ENCODE data around the gene GLP1R.

Gene GLP1R

GRCh38 chr6:39049575-39050283, 1.1 kb downstream of the GLP1R start:
- Histone ChIP-seq H3K4me1 (ENCODE audit: control insufficient read depth, insufficient read depth, low read length) (no peaks in the 10 kb centered on the region), H3K27ac (ENCODE audit: low read depth, low read length) (no peak overlapping the region), H3K4me3 (ENCODE audit: low read length) (no peak overlapping the region), H3K27me3 (ENCODE audit: control insufficient read depth, insufficient read depth, low read length) (peaks cover 17% of the 10 kb centered on the region), H3K9ac (ENCODE audit: low read length) (no peak overlapping the region), H3K36me3 (ENCODE audit: control insufficient read depth, insufficient read depth, low read length) (no peaks in the 10 kb centered on the region)

- H3K27ac ChIP-seq (ENCODE audit: low read depth, low read length), result no peak overlapping the region
- H3K4me3 ChIP-seq (ENCODE audit: low read length), result no peak overlapping the region
- H3K36me3 ChIP-seq (ENCODE audit: control insufficient read depth, insufficient read depth, low read length), result no peaks in the 10 kb centered on the region
- H3K4me1 ChIP-seq (ENCODE audit: control insufficient read depth, insufficient read depth, low read length), result no peaks in the 10 kb centered on the region
- no peak overlapping the region for H3K9ac ChIP-seq (ENCODE audit: low read length)
- peaks cover 17% of the 10 kb centered on the region for H3K27me3 ChIP-seq (ENCODE audit: control insufficient read depth, insufficient read depth, low read length)
Observed at GRCh38 chr6:39050453-39051112, 2.0 kb downstream of the GLP1R start.

GRCh38 chr6:39051399-39052122, 3.0 kb downstream of the GLP1R start:
- H3K4me1 ChIP-seq (ENCODE audit: control insufficient read depth, insufficient read depth, low read length), result no peaks in the 10 kb centered on the region
- H3K4me3 ChIP-seq (ENCODE audit: low read length), result no peak overlapping the region
- no peak overlapping the region for H3K9ac ChIP-seq (ENCODE audit: low read length)
- H3K36me3 ChIP-seq (ENCODE audit: control insufficient read depth, insufficient read depth, low read length), result no peaks in the 10 kb centered on the region
- no peak overlapping the region for H3K27ac ChIP-seq (ENCODE audit: low read depth, low read length)
- peaks cover 17% of the 10 kb centered on the region for H3K27me3 ChIP-seq (ENCODE audit: control insufficient read depth, insufficient read depth, low read length)

DNA sequence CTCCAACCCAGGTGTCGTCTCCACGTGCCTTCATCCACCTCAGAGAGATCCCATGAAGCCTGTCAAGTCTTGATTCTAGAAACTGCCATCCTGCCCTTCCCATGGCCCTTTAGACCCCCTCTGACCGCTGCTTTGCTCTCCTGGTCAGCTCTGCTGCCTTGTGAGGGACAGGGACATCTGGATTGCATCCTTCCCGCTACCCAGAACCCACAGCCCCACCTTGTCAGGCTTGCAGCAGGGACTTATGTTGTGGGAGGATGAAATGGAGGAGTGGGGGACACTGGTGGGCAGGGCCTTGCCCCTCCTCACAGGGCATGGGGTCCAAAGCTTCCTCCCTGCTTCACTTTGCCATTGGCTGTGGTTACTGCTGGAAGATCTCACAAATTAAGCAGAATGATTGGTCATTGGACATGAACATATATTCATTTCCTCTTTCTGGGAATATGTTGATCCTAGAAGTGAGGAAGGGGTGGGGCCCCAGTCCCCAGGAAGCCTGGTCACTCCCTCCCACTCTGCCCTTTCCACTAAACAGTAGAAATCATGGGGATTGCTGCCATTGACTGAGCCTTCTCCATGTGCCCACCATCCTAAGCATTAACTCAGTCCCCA, 4.5 kb downstream of the GLP1R start:
- Histone ChIP-seq H3K36me3 (ENCODE audit: control insufficient read depth, insufficient read depth, low read length) (no peaks in the 10 kb centered on the region), H3K27ac (ENCODE audit: low read depth, low read length) (no peak overlapping the region)

GRCh38 chr6:39053854-39054576, 5.4 kb downstream of the GLP1R start:
- Histone ChIP-seq H3K9ac (ENCODE audit: low read length) (no peak overlapping the region), H3K27ac (ENCODE audit: low read depth, low read length) (no peak overlapping the region), H3K4me1 (ENCODE audit: control insufficient read depth, insufficient read depth, low read length) (no peaks in the 10 kb centered on the region), H3K4me3 (ENCODE audit: low read length) (no peak overlapping the region), H3K27me3 (ENCODE audit: control insufficient read depth, insufficient read depth, low read length) (peaks cover 8% of the 10 kb centered on the region), H3K36me3 (ENCODE audit: control insufficient read depth, insufficient read depth, low read length) (no peaks in the 10 kb centered on the region)

More for the DNA sequence above, 4.5 kb downstream of the GLP1R start:
- Histone ChIP-seq H3K4me1 (ENCODE audit: control insufficient read depth, insufficient read depth, low read length) (no peaks in the 10 kb centered on the region), H3K4me3 (ENCODE audit: low read length) (no peak overlapping the region), H3K27me3 (ENCODE audit: control insufficient read depth, insufficient read depth, low read length) (peaks cover 13% of the 10 kb centered on the region), H3K9ac (ENCODE audit: low read length) (no peak overlapping the region)

DNA sequence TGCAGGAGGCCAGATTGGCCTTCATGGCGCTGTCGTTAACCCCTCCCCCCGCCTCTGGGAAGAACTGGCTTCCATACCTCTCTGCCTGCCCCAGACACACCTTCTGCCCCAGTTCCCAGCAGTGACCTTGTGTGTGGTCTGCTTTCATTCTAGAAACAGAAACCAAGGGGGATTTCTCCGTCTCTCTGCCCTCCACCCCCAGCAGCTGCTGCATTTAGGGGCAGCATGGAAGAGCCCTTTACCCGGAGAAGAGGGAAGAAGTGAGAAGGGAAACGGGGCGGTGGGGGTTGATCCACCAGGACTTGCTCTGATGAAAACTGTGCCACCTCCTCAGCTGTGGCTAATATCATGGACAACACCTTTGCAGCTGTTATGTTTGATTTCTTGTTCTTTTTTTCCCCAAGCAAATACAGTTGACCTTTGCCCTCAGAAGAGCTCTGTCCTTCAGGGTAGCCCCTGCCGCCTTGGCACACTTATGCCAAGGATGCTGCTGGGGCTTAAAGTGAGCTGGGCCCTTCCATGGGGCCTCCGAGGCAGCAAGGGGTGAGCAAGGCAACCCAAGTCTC, 6.1 kb downstream of the GLP1R start:
- Histone ChIP-seq H3K9ac (ENCODE audit: low read length) (no peak overlapping the region), H3K27ac (ENCODE audit: low read depth, low read length) (no peak overlapping the region), H3K36me3 (ENCODE audit: control insufficient read depth, insufficient read depth, low read length) (no peaks in the 10 kb centered on the region), H3K4me1 (ENCODE audit: control insufficient read depth, insufficient read depth, low read length) (no peaks in the 10 kb centered on the region), H3K27me3 (ENCODE audit: control insufficient read depth, insufficient read depth, low read length) (peaks cover 3% of the 10 kb centered on the region), H3K4me3 (ENCODE audit: low read length) (no peak overlapping the region)

- Histone ChIP-seq H3K27ac (ENCODE audit: low read depth, low read length) (no peak overlapping the region), H3K27me3 (ENCODE audit: control insufficient read depth, insufficient read depth, low read length) (no peaks in the 10 kb centered on the region), H3K9ac (ENCODE audit: low read length) (no peak overlapping the region), H3K4me3 (ENCODE audit: low read length) (no peak overlapping the region), H3K36me3 (ENCODE audit: control insufficient read depth, insufficient read depth, low read length) (no peaks in the 10 kb centered on the region), H3K4me1 (ENCODE audit: control insufficient read depth, insufficient read depth, low read length) (no peaks in the 10 kb centered on the region)
Observed at GRCh38 chr6:39055661-39056060, 7.1 kb downstream of the GLP1R start.

DNA sequence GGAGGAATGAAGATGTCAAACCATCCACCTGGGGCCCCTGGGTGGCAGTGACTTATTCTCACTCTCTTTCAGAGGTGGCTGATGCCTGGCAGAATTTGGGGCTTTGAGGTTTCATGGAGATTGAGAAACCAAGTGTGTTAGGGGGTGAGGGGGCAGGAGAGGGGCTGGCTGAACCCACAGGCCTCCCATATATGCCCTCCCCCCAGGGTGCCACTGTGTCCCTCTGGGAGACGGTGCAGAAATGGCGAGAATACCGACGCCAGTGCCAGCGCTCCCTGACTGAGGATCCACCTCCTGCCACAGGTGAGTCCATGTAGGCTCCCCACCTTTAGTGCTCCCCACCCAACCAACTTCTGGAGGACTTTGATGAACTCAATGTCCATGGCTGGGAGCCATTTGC, 7.6 kb downstream of the GLP1R start:
- Histone ChIP-seq H3K27ac (ENCODE audit: low read depth, low read length) (no peak overlapping the region), H3K36me3 (ENCODE audit: control insufficient read depth, insufficient read depth, low read length) (no peaks in the 10 kb centered on the region), H3K27me3 (ENCODE audit: control insufficient read depth, insufficient read depth, low read length) (no peaks in the 10 kb centered on the region), H3K9ac (ENCODE audit: low read length) (no peak overlapping the region), H3K4me1 (ENCODE audit: control insufficient read depth, insufficient read depth, low read length) (no peaks in the 10 kb centered on the region), H3K4me3 (ENCODE audit: low read length) (no peak overlapping the region)

DNA sequence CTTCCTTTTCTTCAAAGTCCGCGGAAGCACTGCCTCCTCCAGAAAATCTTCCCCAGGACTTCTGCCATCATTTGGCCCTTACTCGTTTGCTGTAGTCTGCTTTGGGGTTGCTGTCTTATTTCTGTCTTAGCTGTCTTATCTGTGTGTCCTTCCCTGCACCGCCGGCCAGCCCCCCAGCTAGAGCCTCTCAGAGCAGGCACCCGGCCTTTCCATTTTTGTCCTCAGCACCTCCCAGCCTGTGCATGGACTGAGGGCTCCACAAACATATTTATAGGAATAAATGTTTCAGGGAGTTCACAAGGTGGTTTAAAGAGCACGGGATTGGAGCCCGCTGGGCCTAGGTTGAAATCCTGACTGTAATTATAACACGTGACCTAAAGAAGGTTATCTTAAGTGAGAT, 8.1 kb downstream of the GLP1R start:
- H3K36me3 ChIP-seq (ENCODE audit: control insufficient read depth, insufficient read depth, low read length), result no peaks in the 10 kb centered on the region
- no peaks in the 10 kb centered on the region for H3K4me1 ChIP-seq (ENCODE audit: control insufficient read depth, insufficient read depth, low read length)
- H3K27me3 ChIP-seq (ENCODE audit: control insufficient read depth, insufficient read depth, low read length), result no peaks in the 10 kb centered on the region
- H3K27ac ChIP-seq (ENCODE audit: low read depth, low read length), result no peak overlapping the region
- H3K9ac ChIP-seq (ENCODE audit: low read length), result no peak overlapping the region
- no peak overlapping the region for H3K4me3 ChIP-seq (ENCODE audit: low read length)

DNA sequence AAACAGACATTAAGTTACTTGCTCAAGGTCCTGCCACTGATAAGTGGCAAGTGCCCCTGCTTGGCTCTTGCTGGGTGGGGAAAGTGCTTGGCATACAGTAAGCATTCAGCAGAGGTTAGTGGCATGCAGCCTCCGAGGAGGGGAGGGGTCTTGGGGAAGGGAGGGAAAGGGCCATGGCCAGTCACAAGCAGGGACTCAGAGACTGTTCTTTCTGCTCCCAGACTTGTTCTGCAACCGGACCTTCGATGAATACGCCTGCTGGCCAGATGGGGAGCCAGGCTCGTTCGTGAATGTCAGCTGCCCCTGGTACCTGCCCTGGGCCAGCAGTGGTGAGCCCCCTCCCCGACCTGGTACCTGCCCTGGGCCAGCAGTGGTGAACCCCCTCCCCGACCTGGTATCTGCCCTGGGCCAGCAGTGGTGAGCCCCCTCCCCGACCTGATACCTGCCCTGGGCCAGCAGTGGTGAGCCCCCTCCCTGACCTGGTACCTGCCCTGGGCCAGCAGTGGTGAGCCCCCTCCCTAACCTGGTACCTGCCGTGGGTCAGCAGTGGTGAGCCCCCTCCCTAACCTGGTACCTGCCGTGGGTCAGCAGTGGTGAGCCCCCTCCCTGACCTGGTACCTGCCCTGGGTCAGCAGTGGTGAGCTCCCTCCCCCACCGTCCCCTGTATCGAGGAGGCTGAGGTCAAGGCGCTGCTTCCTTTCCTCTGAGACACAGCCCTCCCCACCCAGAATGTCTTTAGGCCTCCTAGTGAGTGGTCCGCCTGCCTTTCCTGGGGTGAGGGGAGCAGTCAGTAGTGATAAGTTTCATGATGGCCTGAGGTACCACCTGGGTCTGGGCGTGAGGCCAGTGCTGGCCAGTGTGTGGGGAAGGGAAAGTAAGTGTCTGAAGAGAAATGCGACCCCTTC, 8.9 kb downstream of the GLP1R start:
- H3K4me1 ChIP-seq (ENCODE audit: control insufficient read depth, insufficient read depth, low read length), result no peaks in the 10 kb centered on the region
- H3K36me3 ChIP-seq (ENCODE audit: control insufficient read depth, insufficient read depth, low read length), result no peaks in the 10 kb centered on the region
- H3K27ac ChIP-seq (ENCODE audit: low read depth, low read length), result no peak overlapping the region
- H3K4me3 ChIP-seq (ENCODE audit: low read length), result no peak overlapping the region
- H3K9ac ChIP-seq (ENCODE audit: low read length), result no peak overlapping the region
- H3K27me3 ChIP-seq (ENCODE audit: control insufficient read depth, insufficient read depth, low read length), result no peaks in the 10 kb centered on the region

DNA sequence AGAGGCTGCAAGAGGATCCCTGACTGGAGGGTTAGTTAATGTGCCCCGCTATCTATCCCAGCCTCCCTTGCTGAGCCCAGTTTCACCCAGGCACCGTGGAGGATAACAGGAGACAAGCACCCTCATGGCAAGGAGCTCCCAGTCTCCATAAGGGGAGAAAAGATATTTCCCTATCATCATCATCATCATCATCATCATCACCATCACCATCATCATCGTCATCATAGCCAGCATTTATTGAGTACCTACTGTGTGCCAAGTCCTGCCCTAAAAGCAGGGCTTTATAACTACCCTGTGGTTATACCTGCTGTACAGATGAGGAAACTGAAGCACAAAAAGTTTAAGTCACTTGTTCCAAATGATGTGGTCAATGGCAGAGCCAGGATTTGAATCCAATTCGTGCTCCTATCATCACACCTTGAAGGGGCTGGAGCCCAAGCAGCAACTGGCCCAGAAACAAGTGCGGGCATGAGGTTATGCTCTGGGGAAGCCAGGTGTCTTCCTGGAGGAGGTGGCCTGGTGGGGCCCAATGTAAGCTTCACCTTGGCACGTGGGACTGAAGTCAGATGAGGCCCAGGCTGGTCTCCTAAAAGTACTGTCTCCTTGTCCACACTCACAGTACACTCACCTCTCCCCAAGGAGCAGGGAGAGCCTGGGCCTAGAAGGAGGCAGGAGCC, 10.0 kb downstream of the GLP1R start:
- H3K36me3 ChIP-seq (ENCODE audit: control insufficient read depth, insufficient read depth, low read length), result no peaks in the 10 kb centered on the region
- H3K4me3 ChIP-seq (ENCODE audit: low read length), result no peak overlapping the region
- H3K27ac ChIP-seq (ENCODE audit: low read depth, low read length), result no peak overlapping the region
- H3K27me3 ChIP-seq (ENCODE audit: control insufficient read depth, insufficient read depth, low read length), result no peaks in the 10 kb centered on the region
- no peak overlapping the region for H3K9ac ChIP-seq (ENCODE audit: low read length)
- H3K4me1 ChIP-seq (ENCODE audit: control insufficient read depth, insufficient read depth, low read length), result no peaks in the 10 kb centered on the region
